ENCODE results near the gene DDX51. TPM values are rescaled to one million over a fixed set of nuclear protein-coding genes. Genes with fewer than 3 reads are reported as not detected.

Gene DDX51
- polyA plus RNA-seq, 1 experiment = 8.2 TPM

GRCh38 chr12:132159555-132160003, 15.5 kb upstream of the DDX51 start:
- Histone ChIP-seq H3K36me3 (ENCODE audit: control insufficient read depth, insufficient read depth, low read length) (peaks cover 2% of the 10 kb centered on the region; the same call in 1 of the 2 replicates), H3K4me3 (ENCODE audit: low read depth, low read length) (no peak overlapping the region), H3K27me3 (ENCODE audit: control insufficient read depth, insufficient read depth, low read length) (0 out of 2 replicates have a peak, but pooled peaks cover 5% of the 10 kb centered on the region)
- no peak for TF ChIP-seq CTCF (IDR thresholded peaks at IDR 0.05; ENCODE audit: insufficient read depth, low read depth, low read length)
- CTCF ChIA-PET = interaction anchor here (2.7 kb wide), 1 partner anchor 255 kb away, joined by 11 read pairs; no protein-coding TSS in a partner anchor
- no peak for DNase-seq (ENCODE audit: low read depth)
- POLR2A ChIA-PET = no interaction called here

GRCh38 chr12:132158677-132159554, 14.8 kb upstream of the DDX51 start:
- H3K4me3 ChIP-seq (ENCODE audit: low read depth, low read length) = no peak overlapping the region
- 0 out of 2 replicates have a peak, but pooled peaks cover 2% of the 10 kb centered on the region for H3K27me3 ChIP-seq (ENCODE audit: control insufficient read depth, insufficient read depth, low read length)
- ChIA-PET CTCF (interaction anchor here (2.7 kb wide), 1 partner anchor 256 kb away, joined by 11 read pairs; no protein-coding TSS in a partner anchor), POLR2A (no interaction called here)
- peaks cover 2% of the 10 kb centered on the region; the same call in 1 of the 2 replicates for H3K36me3 ChIP-seq (ENCODE audit: control insufficient read depth, insufficient read depth, low read length)
- TF ChIP-seq CTCF (IDR thresholded peaks at IDR 0.05; ENCODE audit: insufficient read depth, low read depth, low read length) = no peak
- no peak for DNase-seq (ENCODE audit: low read depth)

DNA sequence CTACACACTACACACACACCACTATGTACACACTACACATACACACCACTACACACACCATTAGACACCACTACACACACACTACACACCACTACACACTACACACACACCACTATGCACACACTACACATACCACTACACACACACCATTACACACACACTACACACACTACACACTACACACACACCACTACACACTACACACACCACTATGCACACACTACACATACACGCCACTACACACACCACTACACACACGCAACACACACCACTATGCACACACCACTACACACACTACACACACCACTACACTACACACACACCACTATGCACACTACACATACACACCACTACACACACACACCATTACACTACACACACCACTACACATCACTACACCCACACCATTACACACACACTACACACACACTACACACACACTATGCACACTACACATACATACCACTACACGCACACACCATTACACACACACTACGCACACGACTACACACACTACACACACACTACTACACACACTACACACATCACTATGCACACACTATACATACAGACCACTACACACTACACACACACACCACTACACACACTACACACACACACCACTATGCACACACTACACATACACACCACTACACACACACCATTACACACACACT, 13.8 kb upstream of the DDX51 start:
- CTCF ChIA-PET = no interaction called here
- no peak for TF ChIP-seq CTCF (IDR thresholded peaks at IDR 0.05; ENCODE audit: insufficient read depth, low read depth, low read length)
- H3K4me3 ChIP-seq (ENCODE audit: low read depth, low read length) = no peak overlapping the region
- no peaks in the 10 kb centered on the region for H3K27me3 ChIP-seq (ENCODE audit: control insufficient read depth, insufficient read depth, low read length)
- peaks cover 2% of the 10 kb centered on the region; the same call in 1 of the 2 replicates for H3K36me3 ChIP-seq (ENCODE audit: control insufficient read depth, insufficient read depth, low read length)
- POLR2A ChIA-PET = no interaction called here
- DNase-seq (ENCODE audit: low read depth) = no peak

- TF ChIP-seq CTCF (IDR thresholded peaks at IDR 0.05; ENCODE audit: insufficient read depth, low read depth, low read length) = no peak
- no peaks in the 10 kb centered on the region for H3K27me3 ChIP-seq (ENCODE audit: control insufficient read depth, insufficient read depth, low read length)
- ChIA-PET CTCF (no interaction called here), POLR2A (no interaction called here)
- peaks cover 7% of the 10 kb centered on the region; the same call in 1 of the 2 replicates for H3K36me3 ChIP-seq (ENCODE audit: control insufficient read depth, insufficient read depth, low read length)
- no peak overlapping the region for H3K4me3 ChIP-seq (ENCODE audit: low read depth, low read length)
- DNase-seq (ENCODE audit: low read depth) = no peak
Measured at GRCh38 chr12:132156573-132157325, 12.6 kb upstream of the DDX51 start.
